DND-41 (cell line): ENCODE data around the gene SNX25.

ENCODE experiments used
- ATAC-seq: fragments of 200-7000 bp; cut with Tn5 transposase; 3 replicates; pipeline ENCODE4 v1.9.1; 2021; ENCODE audit warnings: low read depth; ENCODE audit not compliant: insufficient read depth
- DNase-seq: peaks from one replicate; pipeline ENCODE4 v3.0.0-alpha.2; 2020
- H2AFZ ChIP-seq: 2 replicates; pipeline ENCODE4 v1.6.0; 2012; ENCODE audit warnings: low read depth, low read length
- H3K27ac ChIP-seq: 2 replicates; pipeline ENCODE4 v1.5.1; 2012; ENCODE audit warnings: low read length, inconsistent platforms
- H3K27me3 ChIP-seq: fragments of 200-600 bp; sonication (generic); 2 replicates; pipeline ENCODE4 v1.6.0; 2012; ENCODE audit warnings: low read length, mild to moderate bottlenecking, inconsistent platforms; ENCODE audit not compliant: insufficient read depth, poor library complexity
- H3K36me3 ChIP-seq: 2 replicates; pipeline ENCODE4 v1.5.1; 2012; ENCODE audit warnings: low read length, inconsistent platforms; ENCODE audit not compliant: insufficient read depth
- H3K4me1 ChIP-seq: 2 replicates; pipeline ENCODE4 v1.5.1; 2012; ENCODE audit warnings: mild to moderate bottlenecking, low read length; ENCODE audit not compliant: insufficient read depth
- H3K4me2 ChIP-seq: 2 replicates; pipeline ENCODE4 v1.6.0; 2012; ENCODE audit warnings: mild to moderate bottlenecking, moderate library complexity, low read length, inconsistent platforms; ENCODE audit not compliant: insufficient read depth
- H3K4me3 ChIP-seq, 2 experiments: fragments of 200-600 bp in 1 of 2; shearing (Covaris generic) in 1 of 2; 2 replicates each; pipeline ENCODE4 v1.5.1; 2012 to 2016; ENCODE audit warnings: inconsistent platforms in 2 of 2, low read length in 2 of 2, mild to moderate bottlenecking in 2 of 2, low read depth in 1 of 2, moderate library complexity in 1 of 2
- H3K79me2 ChIP-seq: 2 replicates; pipeline ENCODE4 v1.6.0; 2012; ENCODE audit warnings: low read length, inconsistent platforms; ENCODE audit not compliant: insufficient read depth
- H3K9ac ChIP-seq: 2 replicates; pipeline ENCODE4 v1.6.0; 2012; ENCODE audit warnings: low read depth, mild to moderate bottlenecking, inconsistent platforms, low read length, moderate library complexity
- H3K9me3 ChIP-seq: 2 replicates; pipeline ENCODE4 v1.5.1; 2012; ENCODE audit warnings: low read length, moderate library complexity, mild to moderate bottlenecking, inconsistent platforms; ENCODE audit not compliant: insufficient read depth, severe bottlenecking
- H4K20me1 ChIP-seq: 2 replicates; pipeline ENCODE4 v1.6.0; 2012; ENCODE audit warnings: low read length; ENCODE audit not compliant: insufficient read depth
- CTCF ChIP-seq: IDR thresholded peaks from 2 replicates; pipeline ENCODE4 v1.5.1; 2012; ENCODE audit warnings: borderline replicate concordance, low read length, moderate library complexity, mild to moderate bottlenecking; ENCODE audit not compliant: poor library complexity, severe bottlenecking; ENCODE audit errors: extremely low read depth
- EZH2 ChIP-seq: IDR thresholded peaks from 3 replicates; pipeline ENCODE4 v1.6.1; 2012; ENCODE audit warnings: borderline replicate concordance, low read depth, mild to moderate bottlenecking, moderate library complexity, low read length, inconsistent platforms; ENCODE audit not compliant: severe bottlenecking

Gene SNX25

GRCh38 chr4:185404031-185404430 is 194.6 kb downstream of the SNX25 start:
- H3K36me3 ChIP-seq: peaks cover 51% of the 10 kb centered on the region
- ATAC-seq: no peak

GRCh38 chr4:185405296-185405999 is 196.1 kb downstream of the SNX25 start:
- Histone ChIP-seq H3K4me1 (no peaks in the 10 kb centered on the region), H4K20me1 (no peaks in the 10 kb centered on the region), H3K36me3 (peaks cover 43% of the 10 kb centered on the region), H3K4me3 (no peak overlapping the region), H3K9me3 (no peaks in the 10 kb centered on the region), H3K9ac (no peak overlapping the region), H3K79me2 (no peaks in the 10 kb centered on the region), H3K27me3 (no peaks in the 10 kb centered on the region), H3K27ac (no peak overlapping the region), H2AFZ (no peak overlapping the region), H3K4me2 (no peak overlapping the region)
- no peak for DNase-seq
- TF ChIP-seq EZH2 (no peak), CTCF (no peak)
- no peak for ATAC-seq

More at GRCh38 chr4:185404031-185404430, 194.6 kb downstream of the SNX25 start:
- H4K20me1 ChIP-seq: no peaks in the 10 kb centered on the region
- no peak overlapping the region for H2AFZ ChIP-seq
- H3K27me3 ChIP-seq: no peaks in the 10 kb centered on the region
- H3K27ac ChIP-seq: no peak overlapping the region
- no peak overlapping the region for H3K4me3 ChIP-seq
- TF ChIP-seq CTCF: no peak
- TF ChIP-seq EZH2: no peak
- no peaks in the 10 kb centered on the region; the same call in 1 of the 2 replicates for H3K4me1 ChIP-seq
- H3K4me2 ChIP-seq: no peak overlapping the region
- H3K9ac ChIP-seq: no peak overlapping the region
- H3K79me2 ChIP-seq: no peaks in the 10 kb centered on the region
- no peaks in the 10 kb centered on the region for H3K9me3 ChIP-seq
- no peak for DNase-seq

- Histone ChIP-seq H4K20me1 (no peaks in the 10 kb centered on the region), H3K9ac (no peak overlapping the region), H3K4me1 (no peaks in the 10 kb centered on the region), H3K36me3 (peaks cover 36% of the 10 kb centered on the region), H3K9me3 (no peaks in the 10 kb centered on the region), H3K27me3 (no peaks in the 10 kb centered on the region), H3K79me2 (no peaks in the 10 kb centered on the region), H3K4me2 (no peak overlapping the region), H2AFZ (no peak overlapping the region), H3K27ac (no peak overlapping the region), H3K4me3 (no peak overlapping the region)
- ATAC-seq (no peak), DNase-seq (no peak)
- TF ChIP-seq EZH2: no peak
- TF ChIP-seq CTCF: no peak
Observed at GRCh38 chr4:185408432-185408831, 199.0 kb downstream of the SNX25 start.

GRCh38 chr4:185411849-185412248 is 202.5 kb downstream of the SNX25 start:
- ATAC-seq (no peak), DNase-seq (no peak)
- no peak overlapping the region for H3K9ac ChIP-seq
- no peaks in the 10 kb centered on the region for H3K79me2 ChIP-seq
- no peak overlapping the region for H3K27ac ChIP-seq
- no peak overlapping the region for H3K4me2 ChIP-seq
- no peak overlapping the region for H3K4me3 ChIP-seq
- no peaks in the 10 kb centered on the region for H3K27me3 ChIP-seq
- TF ChIP-seq EZH2 (no peak), CTCF (no peak)
- H3K9me3 ChIP-seq: no peaks in the 10 kb centered on the region
- H2AFZ ChIP-seq: no peak overlapping the region
- H3K4me1 ChIP-seq: no peaks in the 10 kb centered on the region
- H4K20me1 ChIP-seq: no peaks in the 10 kb centered on the region
- peaks cover 44% of the 10 kb centered on the region for H3K36me3 ChIP-seq
